Left renal pelvis (tissue), 4 donors: Measurements from ENCODE around the gene WBP1L. TPM values are rescaled to one million over a fixed set of nuclear protein-coding genes. Genes with fewer than 3 reads are reported as not detected.
"Not testable (repeated sequence)": the region's sequence is repeated elsewhere in the genome, so short reads cannot be mapped to it uniquely, and the experiment has no call there.

Source experiments
- DNase-seq, 4 donors: peaks; one replicate each; pipeline ENCODE4 v3.0.0-alpha.2; 2013; ENCODE audit warnings: low read depth in 4 of 4, low spot score in 3 of 4
- polyA plus RNA-seq, 4 donors: library from polyadenylated mRNA; unstranded; fragments of 120-200 nt; gene quantifications; one replicate each; pipeline ENCODE4 v1.2.1, GENCODE V29; 2013; ENCODE audit not compliant: insufficient read length in 4 of 4

WBP1L gene
- polyA plus RNA-seq: 10 to 100 TPM; 46.6 to 57.6 (median 47.6) TPM

- DNase-seq: peak; percentile 99 to 100 (median 100)
Observed at GRCh38 chr10:102743588-102744373, at the start of gene WBP1L. TSS of gene WBP1L (plus strand) at chr10:102743948. CDS start at chr10:102744054, 106 bp downstream.

- DNase-seq: not testable (repeated sequence)
Observed at GRCh38 chr10:102695401-102695800, 48.3 kb upstream of the WBP1L start.

- no peak for DNase-seq
Observed at GRCh38 chr10:102696736-102697135, 47.0 kb upstream of the WBP1L start.

GRCh38 chr10:102698894-102699293 lies 44.9 kb upstream of the WBP1L start:
- DNase-seq: no peak

GRCh38 chr10:102701272-102701671 lies 42.5 kb upstream of the WBP1L start:
- DNase-seq: no peak

- DNase-seq: no peak
Observed at GRCh38 chr10:102701796-102702195, 42.0 kb upstream of the WBP1L start.

GRCh38 chr10:102702742-102703141 lies 41.0 kb upstream of the WBP1L start:
- no peak for DNase-seq

- no peak for DNase-seq
Observed at GRCh38 chr10:102704915-102705314, 38.8 kb upstream of the WBP1L start.

- no peak for DNase-seq
Observed at GRCh38 chr10:102705531-102705930, 38.2 kb upstream of the WBP1L start.

GRCh38 chr10:102710609-102711008 lies 33.1 kb upstream of the WBP1L start:
- DNase-seq: no peak

- no peak for DNase-seq
Observed at GRCh38 chr10:102712089-102712488, 31.7 kb upstream of the WBP1L start.

- no peak for DNase-seq
Observed at GRCh38 chr10:102712843-102713538, 30.8 kb upstream of the WBP1L start.

GRCh38 chr10:102713539-102713813 lies 30.3 kb upstream of the WBP1L start:
- DNase-seq: peak in 1 of 4 donors; percentile 49

GRCh38 chr10:102713814-102714620 lies 29.7 kb upstream of the WBP1L start, which contains the start of gene ARL3:
TSS of gene ARL3 (minus strand) at chr10:102714397. CDS start at chr10:102714275, 122 bp downstream.
- DNase-seq: peak; percentile 96 to 99 (median 98)

GRCh38 chr10:102714621-102715455 lies 28.9 kb upstream of the WBP1L start, which contains the start of gene SFXN2:
TSS of gene SFXN2 (plus strand) at chr10:102714636. CDS start at chr10:102726637, 12,001 bp downstream.
- DNase-seq: no peak

GRCh38 chr10:102715880-102716279 lies 27.9 kb upstream of the WBP1L start:
- DNase-seq: no peak

- DNase-seq: not testable (repeated sequence)
Observed at GRCh38 chr10:102716900-102717565, 26.7 kb upstream of the WBP1L start.

- DNase-seq: peak in 3 of 4 donors; percentile 51 to 65 (median 54)
Observed at GRCh38 chr10:102718220-102718619, 25.5 kb upstream of the WBP1L start.

GRCh38 chr10:102720337-102720736 lies 23.4 kb upstream of the WBP1L start:
- DNase-seq: no peak
